Measurements from ENCODE around the gene CPT1A.
A peak's percentile ranks its signal among the peaks of the same experiment; 100 is the strongest.

Gene CPT1A

DNA sequence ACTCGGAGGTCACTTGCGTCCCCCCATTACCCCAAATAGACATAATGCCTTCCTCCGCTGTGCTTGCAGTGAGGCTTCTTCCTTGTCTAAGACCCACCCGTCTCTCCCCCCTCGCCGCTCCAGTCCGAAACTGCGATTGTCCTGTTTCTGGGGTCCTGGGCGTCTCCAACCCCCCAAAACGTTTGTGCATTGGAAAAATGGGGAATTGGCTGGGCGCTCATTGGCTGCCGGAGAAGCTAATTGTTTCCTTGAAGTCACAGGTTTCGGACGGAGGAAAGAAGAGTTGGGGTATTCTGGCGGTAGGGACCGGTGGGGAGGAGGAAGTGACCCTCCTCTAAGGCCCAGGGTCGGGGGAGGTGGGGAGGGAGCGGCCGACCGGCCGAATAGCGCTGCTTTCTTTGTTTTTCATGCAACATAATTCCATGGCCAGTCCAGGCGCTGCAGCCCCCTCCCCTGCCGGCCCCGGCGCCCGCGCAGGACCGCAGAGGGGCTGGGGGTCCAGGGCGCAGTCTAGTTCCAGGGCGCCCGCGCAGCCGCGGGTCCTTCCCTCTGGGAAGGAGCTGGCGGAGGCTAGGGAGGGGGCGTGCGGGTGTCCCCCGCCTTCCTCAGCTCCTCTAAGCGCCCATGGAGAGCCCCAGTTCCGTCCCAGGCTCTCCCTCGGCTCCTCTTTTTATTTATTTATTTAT is 12.7 kb upstream of the CPT1A start:
- DNase-seq: no peak

DNA sequence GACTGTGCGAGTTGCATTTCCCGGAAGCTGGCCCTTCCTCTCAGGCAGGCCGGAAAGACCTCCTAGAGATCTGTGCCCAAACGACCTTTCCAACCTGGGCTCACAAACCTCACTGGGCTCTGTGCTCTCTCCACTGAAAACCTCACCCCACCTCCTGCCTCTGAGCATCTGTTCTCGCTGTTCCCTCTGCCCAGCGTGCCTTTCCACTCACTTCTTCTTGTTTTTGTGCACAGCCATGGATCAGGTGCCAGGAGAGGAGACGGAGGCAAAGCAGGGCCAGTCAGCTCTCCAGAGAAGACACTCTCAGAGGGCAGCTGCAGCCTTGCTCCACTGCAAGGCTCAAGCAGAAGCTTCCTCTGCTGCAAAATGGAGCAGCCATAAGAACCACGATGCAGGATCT is 10.9 kb upstream of the CPT1A start:
- DNase-seq: no peak

DNA sequence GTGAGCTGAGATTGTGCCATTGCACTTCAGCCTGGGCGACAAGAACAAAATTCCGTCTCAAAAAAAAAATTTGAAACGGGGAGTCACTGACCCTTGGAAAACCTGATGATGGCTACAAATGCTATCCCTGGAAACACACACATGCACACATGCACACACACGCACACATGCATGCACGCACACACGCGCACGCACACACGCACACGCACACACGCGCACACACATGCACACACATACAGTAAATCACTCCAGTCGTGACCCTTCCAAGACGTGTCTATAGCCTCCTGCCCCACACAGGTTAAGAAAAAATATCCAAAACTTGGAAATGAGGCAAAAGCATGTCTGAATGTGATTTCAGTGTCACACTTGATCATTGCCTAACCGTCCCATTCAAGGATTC is 6.7 kb upstream of the CPT1A start:
- no peak for DNase-seq

DNA sequence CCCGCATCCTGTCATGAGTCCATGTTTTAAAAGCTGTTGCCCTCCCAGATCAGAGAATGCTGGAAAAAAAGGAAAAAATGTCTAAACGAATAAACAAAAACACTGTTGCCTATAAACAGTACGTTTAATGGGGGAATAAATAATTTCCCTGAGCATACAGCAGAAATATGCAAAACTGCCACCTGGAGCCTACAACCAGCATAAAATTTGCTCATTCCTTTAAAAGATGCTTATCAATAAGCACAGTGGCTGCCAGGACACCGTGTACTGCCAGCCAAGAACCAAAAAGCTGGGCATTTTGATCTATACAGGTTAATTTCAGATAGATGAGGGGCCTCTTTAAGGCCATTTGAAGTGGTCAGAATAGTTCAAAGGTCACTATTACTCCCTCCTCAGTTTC is 5.7 kb upstream of the CPT1A start:
- DNase-seq: no peak

DNA sequence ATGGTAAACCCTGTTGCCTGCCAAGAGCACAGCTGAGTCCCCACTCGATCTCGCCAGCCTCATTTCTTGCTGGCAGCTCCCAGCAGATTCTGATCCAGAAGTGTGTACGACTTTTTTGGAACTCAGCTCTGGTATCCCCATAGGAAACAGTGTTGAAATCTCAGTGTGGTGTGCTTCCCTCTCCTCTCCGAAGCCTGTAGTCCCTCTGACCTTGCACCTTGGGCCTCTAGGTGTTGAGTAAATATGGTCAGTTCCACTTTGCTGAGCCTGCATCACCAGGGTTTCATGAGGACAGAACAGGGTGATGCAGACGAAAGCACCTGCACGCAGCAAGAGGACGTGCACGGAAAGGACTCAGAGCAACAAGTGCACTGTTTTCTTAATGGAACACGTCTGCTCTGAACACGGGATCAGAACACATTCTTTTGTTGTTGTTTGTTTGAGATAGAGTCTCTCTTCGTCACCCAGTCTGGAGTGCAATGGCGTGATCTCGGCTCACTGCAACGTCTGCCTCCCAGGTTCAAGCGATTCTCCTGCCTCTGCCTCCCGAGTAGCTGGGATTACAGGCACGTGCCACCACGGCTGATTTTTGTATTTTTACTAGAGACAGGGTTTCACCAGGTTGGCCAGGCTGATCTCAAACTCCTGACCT is 3.8 kb upstream of the CPT1A start:
- no peak for DNase-seq

DNA sequence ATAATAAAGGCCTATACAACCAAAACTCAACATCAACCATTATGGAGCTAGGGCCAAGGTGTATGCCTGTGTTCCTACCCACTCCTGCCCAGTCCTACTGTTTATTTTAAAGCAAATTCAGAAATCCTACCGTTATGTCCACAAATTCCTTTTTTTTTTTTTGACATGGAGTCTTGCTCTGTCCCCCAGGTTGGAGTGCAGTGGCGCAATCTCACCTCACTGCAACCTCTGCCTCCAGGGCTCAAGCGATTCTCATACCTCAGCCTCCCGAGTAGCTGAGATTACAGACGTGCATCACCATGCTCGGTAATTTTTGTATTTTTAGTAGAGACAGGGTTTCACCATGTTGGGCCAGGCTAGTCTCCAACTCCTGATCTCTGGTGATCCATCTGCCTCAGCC is 3.1 kb upstream of the CPT1A start:
- no peak for DNase-seq

DNA sequence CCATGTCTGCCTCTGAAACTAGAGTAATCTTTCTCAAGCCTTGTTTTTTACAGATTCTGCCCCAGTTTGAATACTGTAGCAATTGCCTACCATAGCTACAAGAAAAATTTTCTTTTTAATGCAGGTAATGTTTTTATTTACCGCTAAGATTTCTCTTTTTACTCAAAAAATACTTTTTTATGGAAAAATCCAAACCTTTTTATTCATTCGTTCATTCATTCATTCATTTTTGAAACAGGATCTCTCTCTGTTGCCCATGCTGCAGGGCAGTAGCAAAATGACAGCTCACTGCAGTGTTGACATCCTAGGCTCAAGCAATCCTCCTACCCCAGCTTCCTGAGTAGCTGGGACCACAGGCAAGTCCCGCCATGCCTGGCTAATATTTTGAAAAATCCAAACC is 2.7 kb upstream of the CPT1A start:
- no peak for DNase-seq

DNA sequence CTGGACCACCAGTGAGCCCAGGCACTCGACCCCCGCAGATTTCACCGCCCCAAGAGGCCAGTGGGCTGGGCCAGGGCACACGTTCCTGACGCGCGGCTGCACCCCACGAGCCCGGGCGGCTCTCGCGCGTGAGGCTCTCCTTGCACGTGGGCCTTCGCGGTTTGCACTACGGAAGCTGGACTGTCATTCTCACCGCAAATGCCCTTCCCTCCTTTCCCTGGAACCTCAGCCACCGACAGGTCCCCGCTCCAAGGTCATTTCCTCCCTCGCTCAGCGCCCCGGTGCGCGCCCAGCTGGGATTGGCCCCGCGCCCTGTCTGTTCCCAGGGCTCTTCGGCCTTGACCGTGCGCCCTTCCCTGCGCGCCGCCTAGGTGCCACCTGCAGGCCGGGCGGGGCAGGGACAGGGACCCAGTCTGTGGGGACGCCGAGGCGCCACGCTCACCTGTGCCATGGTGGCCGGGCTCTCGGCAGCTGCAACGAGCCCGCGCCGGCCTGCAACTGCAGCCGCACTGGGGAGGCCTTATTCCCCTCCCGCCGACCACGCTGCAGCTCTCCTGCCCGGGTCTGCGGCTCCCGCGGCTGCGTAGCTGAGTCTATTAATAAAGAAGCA is 2.1 kb upstream of the CPT1A start:
- DNase-seq: peak in 9 of 58 donors; percentile 6 to 22 (median 9)

DNA sequence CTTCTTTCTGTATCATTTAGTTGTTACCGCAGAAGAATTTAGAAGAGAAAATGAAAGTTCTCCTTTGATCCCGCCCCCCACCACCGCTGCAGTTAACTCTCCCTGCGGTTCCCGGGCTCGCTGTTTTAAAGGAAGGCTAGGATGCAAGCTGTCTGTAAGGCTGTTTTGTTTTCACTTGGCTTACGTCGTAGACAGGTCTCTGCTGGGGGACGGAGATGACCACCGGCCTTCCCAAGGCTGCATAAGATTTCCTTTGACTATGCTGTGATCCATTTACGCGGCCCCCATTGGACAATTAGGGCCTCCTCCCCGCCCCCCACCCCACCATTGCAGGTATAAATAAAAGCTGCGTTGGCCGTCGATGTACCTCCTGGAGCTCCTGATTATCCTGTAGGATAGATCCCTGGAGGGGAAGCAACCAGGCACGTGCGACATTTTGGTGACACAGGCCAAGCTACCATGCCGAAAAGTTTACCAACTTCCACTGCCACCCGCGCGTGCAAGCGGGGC is 1.4 kb upstream of the CPT1A start:
- no peak for DNase-seq

DNA sequence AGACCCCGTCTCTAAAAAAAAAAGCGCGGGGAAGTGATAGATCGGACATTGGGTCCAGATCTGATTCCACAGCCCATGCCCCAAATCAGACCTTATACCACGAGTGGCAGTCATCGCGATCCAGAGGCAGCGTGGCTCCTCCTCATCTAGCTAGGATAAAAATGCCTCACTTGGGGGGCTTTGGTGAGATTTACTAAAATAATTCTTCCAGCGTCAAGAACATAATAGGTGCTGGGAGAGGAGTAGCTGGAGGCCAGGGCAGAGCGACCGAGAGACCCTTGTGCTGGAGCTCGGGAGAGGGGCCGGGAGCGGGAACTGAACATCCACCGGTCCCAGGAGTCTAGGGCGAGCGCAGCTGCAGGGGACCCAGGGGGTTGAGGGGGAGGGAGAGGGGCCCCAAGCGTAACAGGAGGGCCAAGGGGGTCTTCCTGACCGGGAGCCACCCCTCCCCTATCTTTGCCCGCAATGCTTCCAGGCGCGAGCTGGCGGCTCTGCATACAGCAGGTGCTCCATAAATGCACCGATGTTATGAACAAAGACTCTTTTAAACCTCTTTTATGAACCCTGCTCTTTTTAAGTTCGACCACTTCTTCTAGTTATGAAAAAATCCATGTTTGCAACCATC is 823 bp upstream of the CPT1A start:
- DNase-seq: no peak

DNA sequence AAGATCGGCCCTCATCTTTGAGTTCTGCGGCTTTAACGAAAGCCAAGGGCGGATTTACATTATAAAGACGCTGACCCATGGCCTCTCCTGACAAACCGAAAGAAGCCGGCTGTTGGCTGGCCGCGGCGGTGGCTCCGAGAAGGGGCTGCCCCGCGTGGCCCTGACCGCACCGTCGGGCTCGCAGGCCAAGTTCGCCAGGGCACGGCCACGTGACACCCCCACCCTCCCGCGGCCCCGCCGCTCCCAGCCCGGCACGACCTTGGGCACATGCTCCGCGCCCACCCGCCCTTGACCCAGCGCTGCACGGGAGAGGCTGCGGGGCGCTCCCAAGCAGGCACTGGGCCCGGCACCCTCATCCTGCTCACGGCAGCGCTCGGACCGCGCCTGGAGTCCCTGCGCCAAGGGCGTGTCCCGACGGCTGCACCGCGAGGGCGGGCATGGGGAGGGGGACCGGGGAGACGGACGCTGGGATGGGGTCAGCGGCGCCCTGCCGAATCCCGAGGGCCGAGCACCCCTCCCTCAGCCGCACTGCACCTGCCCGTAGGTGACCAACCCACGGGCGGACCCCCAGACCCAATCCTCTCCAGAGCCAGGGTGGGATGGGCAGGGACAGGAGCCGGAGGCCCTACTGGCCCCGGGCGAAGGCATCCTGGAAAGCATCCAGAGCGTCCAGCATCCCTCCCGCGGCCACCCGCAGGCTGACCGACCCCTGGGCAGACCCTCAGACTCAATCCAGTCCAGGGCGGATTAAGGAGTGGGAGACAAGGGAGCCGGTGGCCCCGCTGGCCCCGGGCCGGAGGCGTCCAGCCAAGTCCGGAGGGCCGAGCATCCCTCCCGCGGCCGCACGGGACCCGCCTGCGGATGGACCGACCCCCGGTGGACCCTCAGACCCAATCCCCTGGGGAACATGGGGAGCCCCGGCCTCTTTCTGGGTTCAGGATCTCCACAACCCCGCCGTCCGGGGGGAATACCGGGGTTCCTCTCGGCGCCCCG is 759 bp downstream of the CPT1A start:
- peak in 28 of 58 donors; percentile 12 to 49 (median 30) for DNase-seq

DNA sequence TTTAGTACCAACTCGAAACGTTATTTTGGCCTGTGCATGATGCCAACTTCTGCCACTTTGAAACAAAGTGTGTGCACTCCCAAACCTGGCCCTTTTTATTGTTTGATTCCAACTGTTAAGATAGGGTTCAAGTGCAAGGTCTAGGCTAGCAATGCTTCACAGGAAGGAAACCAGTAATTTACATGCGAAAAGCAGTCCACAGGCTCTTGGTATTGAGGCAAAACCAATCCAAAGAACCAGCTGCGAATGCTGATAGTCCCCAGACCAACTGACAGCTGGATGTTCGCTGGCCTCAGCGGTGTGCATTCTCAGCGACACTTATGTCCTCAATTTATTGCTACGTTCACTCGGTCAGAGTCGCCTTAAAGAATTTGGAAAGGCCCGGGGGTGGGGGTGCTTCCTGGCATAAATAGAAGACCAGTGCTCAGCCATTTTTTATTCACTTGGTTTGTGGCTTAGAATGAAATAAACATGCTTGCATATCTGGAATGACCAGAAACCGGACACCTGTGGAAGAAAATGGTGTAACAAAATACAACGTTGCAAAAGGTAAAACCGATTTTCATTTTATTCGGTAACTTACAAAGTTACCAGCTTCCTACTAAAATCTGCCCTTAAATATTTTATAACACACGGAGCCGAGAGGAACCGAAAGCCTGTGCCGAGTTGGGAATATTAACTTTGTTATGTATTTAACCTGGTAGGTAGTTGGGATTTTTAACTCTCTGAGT is 1.6 kb downstream of the CPT1A start:
- peak in 2 of 58 donors; percentile 16 to 38 for DNase-seq

DNA sequence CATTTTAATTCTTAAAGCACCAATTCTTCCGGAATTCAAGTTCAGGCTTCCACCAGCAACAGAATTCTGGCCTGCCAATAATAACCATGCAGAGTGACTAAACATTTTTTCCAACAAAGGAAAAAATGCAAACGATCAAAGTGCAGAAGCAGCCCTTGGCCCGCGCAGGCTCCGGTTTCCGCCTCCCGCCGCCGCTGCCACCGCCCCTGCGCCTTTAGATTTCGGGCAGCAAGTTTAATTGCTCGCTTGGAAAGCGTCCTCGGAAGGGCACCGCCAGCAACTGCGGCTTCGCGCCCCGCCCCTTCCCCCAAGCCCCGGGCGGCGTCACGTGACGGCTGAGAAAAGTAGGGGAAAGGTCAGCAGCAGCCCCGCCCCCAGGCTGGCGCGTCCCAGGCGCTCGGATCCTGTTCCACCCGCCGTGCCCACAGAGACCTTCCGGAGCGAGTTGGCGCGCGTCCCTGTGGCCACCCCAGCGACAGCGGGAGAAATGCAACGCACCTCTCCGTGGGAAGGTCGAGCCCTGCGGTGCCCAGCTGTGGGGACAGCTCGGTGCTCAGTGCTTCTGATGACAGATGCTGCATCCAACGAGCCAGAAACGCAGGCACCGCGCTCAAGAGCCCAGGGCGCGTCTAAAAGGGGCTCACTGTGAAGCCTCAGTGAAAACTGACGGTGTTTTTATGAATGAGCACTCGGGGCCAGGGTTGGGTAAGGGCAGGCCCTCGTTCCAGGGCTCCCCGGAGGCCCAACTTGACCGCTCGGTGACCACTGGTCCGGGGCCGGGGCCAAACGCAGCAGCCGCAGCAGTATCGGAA is 2.5 kb downstream of the CPT1A start:
- peak; percentile 21 to 93 (median 82) for DNase-seq

DNA sequence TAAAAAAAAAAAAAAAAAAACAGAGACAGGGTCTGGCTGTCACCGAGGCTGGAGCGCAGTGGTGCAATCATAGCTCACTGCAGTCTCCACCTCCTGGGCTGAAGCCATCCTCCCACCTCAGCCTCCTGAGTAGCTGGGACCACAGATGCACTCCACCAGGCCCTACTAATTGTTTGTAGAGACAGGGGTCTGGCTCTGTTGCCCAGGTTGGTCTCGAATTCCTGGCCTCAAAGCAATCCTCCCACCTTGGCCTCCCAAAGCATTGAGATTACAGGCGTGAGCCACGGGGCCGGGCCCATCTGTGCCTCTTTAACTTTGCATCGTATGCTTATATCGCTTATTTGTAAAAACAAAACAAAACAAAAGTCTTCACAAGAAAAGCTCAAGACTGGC is 3.1 kb downstream of the CPT1A start:
- DNase-seq: no peak

DNA sequence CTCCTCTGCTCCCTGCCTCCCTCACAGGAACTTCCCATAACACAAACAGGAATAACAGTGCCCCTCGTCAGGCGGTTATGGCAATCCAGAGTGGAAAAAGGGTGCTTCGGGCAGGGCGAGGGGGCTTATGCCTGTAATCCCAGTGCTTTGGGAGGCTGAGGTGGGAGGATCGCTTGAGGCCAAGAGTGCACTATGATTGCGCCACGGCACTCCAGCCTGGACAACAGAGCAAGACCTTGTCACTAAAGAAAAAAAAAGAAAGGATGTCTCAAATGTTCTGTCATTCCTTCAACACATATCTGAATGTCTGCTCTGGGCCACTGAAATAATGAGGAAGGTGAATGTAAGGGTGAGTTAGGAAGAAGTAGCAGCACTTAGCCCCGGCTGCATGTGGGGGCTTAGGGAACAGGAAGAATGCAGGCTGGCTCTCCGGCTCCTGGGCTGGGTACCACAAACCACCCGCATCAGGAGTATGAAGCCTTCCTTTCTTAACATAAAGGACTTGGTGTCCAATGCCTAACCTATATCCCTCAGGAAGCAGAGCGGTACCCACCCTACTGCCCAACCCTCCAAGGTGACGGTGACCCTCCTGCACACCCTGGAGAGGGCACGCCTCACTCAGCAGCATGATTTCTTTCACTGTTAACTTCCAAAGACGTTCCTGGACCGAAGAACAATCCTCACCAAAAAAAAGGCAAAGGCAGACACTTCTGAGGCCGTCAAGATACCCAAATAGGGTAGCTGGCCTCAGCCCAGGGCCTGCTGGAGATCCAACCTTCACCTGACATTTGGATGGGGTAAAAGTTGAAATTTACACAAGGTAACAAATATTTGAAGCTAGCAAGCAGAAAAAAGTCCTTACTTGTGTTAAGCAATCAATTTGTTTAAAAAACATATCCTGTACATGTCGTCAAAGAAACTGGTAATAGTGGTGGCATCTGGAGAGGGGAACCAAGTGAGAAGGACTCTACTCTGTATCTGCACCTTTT is 3.8 kb downstream of the CPT1A start:
- DNase-seq: no peak

DNA sequence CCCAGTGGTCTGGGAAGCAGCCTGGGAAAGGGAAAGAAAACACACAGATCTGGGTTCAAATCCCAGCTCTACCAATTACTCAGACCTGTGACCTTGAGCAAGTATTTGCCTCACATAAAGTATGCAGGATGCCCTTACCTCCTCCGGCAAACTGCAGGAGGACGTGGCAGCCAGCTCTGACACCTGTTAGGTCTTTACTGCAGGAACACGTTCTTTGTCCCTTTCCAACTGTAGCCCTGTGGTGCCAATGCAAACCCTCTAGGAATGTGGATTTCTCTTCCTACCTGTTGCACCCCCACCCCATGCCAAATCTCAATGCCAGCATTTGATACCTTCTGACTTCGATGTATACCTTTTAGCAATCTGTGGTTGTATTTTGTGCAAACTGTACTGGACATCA is 6.0 kb downstream of the CPT1A start:
- no peak for DNase-seq

DNA sequence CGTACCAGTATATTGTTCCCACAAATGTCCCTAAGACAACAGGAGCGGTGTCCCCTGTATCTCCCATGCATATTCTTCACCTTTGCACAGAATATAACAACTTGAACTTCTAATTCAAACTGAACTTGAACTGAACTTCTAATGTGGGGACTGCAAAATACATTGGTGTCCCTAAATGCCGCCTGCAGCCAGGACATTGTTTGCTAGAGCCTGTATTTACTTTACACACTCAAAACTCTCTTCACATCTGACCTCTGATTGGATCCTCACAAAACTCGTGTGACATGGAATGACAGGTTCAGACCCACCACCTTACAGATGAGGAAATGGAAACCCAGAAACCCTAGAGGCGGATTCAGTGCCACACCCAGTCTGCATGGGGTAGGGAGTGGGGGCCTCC is 6.4 kb downstream of the CPT1A start:
- no peak for DNase-seq

All from anterior cingulate cortex (tissue), 58 donors.